NOMO-1 (cell line): ENCODE results near the gene PRLH.
"Not testable (repeated sequence)": the region's sequence is repeated elsewhere in the genome, so short reads cannot be mapped to it uniquely, and the experiment has no call there.

Experiments
- DNase-seq, 2 experiments: peaks; one replicate each; lab custom pipeline; 2025; ENCODE audit not compliant: unreplicated experiment in 2 of 2; lab: John Stamatoyannopoulos, UW

Gene PRLH

DNA sequence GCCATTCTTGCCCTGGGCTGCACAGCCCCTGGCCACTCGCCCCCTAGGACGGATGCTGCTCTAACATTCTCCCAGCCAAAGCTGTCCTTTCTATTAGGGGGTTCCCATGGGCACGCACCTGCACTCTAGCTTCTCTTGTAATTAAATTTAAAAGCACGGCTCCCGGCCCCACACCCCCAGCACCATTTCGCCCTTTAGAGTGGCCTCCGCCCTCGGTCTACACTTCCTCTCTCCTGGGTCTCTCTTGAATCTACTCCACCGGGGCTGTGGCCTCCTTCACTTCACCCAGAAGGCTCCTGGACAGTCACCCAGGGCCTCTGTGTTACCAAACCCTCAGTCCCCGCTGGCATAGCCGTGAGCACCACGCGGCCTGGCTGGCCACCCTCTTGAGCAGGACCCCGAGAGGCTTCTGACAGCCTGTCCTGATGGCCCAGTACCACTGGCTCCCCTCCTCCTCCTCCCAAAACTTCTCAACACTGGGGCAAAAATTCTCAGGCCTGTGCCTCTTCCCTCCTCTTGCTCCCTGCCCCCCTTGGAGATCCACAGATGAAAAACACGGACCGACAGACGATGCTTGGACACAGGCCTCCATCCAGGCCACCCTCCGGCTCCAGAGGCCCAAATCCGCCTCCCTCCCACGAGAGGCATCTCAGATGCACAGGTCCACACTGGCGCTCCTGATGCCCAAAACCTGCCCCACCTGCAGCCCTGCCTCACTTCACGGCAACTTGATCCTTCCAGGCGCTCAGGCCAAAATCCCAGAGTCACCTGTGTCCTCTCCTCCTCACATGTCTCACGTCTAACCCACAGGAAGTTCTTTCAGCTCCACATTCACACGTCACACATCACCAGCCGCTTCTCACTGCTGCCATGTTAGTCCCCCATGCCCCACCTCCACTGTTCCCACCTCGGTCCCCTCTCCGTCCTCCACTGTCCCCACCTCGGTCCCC lies 31.1 kb downstream of the PRLH start:
- no peak for DNase-seq

- no peak for DNase-seq
Measured at GRCh38 chr2:237598468-237599208, 32.3 kb downstream of the PRLH start.

DNA sequence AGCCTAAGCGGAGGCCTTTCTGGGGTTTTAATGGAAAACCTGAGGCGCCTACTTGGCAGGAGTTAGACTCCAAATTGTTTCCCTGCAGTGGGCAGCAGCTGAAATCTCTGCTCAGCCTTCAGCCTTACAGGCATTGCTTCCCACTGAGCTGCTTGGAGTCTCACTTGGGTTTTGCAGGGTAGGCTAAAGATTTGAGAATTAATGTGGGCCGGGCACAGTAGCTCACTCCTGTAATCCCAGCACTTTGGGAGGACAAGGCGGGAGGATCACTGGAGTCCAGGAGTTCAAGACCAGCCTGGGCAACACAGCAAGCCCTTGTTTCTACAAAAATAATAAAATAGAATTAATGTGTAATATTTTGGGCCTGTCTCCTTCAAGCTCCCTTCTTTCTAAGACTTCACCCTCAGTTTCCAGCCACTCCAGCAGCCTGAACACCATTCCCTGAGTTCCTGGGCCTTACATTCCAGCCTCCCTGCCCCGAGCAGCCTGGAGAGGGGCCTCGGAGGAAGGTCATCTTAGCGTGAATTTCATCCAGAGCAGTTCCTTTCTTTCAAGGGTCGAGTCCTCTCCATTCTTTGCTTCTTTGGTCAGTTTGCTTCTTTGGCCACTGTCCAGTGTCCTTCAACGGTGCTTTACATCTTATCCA lies 33.2 kb downstream of the PRLH start:
- no peak for DNase-seq

GRCh38 chr2:237600205-237600846 lies 34.0 kb downstream of the PRLH start:
- DNase-seq = peak; percentile 63 to 74

GRCh38 chr2:237601453-237602116 lies 35.2 kb downstream of the PRLH start:
- no peak for DNase-seq

DNA sequence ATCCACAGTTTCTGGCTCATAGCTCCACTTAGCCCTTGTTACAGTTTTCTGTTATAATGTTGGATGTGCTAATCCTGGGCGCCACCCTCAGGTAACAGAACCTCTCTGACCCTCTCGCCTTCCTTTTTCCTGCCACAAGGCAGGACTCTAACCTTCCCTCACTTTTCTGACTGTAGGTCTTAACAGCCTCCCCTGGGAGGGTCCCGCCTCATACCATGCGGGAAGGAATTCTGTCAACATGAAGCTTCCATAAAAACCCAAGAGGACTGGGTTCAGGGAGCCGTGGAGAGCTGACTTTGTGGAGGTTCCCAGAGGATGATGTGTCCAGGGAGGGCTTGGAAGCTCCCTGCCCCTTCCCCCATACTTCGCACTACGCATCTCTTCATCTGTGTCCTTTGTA lies 36.0 kb downstream of the PRLH start:
- no peak for DNase-seq

DNA sequence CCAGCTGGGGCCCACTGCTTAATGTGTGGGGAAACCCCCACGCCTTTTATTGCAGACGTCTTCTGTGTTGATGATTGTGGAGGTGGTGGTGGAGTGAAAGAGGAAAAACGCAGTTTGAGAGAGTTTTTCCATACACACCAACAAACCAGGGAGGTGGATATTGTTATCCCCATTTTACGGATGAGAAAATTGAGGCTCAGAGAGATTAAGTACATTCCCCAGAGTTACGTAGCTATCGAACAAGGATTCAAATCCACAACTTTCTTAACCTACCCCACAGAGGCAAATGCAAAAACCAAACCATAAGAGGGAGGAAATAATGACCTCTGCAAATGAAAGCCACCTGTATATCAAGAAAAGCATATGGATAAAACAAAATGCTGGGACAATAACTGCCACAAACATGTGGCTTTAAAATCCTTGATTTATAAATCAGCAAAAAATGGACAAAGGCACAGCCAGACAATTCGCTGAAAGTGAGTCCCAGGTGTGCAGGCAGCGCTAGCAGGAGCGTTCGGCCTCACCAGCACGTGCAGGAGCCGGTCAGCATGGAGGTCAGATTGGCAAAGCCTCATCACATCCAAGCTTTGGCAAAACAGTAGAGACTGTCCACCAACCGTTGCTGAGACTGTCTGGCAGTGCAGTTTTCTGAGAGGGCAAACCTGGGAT lies 36.8 kb downstream of the PRLH start:
- DNase-seq = no peak

GRCh38 chr2:237603718-237604362 lies 37.5 kb downstream of the PRLH start:
- peak; percentile 36 to 75 for DNase-seq

DNA sequence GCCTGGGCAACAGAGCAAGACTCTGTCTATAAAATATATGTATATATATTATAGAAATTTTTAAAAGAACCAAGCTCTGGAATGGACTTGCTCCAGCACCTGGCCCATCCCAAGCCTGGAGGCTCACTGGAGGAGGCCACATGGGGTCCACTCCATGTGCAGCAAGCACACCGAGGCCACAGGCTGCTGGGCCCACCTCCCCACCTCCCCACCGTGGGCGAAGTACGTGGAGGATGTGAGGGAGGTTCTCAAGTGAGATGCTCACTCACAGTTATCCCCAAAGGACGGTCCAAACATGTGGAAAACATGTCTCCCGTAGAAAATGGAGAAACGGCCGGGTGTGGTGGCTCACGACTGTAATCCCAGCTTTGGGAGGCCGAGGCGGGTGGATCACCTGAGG lies 38.0 kb downstream of the PRLH start:
- no peak for DNase-seq

DNA sequence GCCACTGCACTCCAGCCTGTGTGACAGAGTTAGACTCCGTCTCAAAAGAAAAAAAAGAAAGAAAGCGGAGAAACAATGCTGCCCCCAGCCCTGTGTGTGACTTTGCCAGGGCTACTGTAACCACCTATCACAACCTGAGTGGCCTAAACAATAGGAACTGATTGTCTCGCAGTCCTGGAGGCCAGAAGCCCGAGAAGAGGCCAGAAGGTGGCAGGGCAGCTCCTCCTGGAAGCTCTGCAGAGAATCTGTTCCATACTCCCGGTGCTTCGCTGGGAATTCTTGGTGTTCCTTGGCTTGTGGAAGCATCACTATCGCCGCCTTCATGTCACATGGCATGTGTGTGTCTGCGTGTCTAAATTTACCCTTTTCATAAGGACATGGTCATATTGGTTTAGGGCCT lies 38.6 kb downstream of the PRLH start:
- no peak for DNase-seq

- DNase-seq = not testable (repeated sequence)
Measured at GRCh38 chr2:237606522-237606921, 40.1 kb downstream of the PRLH start.

GRCh38 chr2:237612527-237613357 lies 46.4 kb downstream of the PRLH start:
- no peak for DNase-seq

- DNase-seq = no peak
Measured at GRCh38 chr2:237613679-237614078, 47.3 kb downstream of the PRLH start.

DNA sequence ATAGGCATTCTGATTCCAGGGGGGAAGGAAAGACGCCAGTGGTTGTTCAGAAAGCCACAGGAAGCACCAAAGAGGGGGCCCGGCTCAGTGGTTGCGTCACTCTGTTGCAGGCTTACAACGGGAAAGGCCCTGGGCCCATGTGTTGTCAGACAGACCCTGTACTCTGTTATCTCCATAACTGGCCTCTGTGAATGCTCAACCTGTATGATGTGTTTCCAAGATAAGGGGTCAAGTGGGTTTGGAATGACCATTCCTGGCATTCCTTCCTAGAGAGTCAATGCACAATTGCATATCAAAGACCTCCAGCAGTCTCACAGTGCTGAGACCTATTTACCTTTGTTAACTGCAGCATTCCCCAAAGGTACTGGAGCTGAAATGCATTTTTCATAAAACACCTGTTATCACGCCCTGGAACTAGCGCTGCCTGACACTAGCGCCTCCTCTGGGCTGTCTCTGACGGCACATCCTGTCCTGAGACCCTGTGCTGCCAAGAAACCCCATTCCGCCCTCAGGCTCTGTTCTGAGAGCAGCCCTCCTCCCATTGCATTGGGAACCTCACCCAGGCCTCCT lies 47.9 kb downstream of the PRLH start:
- peak; percentile 45 to 75 for DNase-seq

- DNase-seq = no peak
Measured at GRCh38 chr2:237615631-237616249, 49.4 kb downstream of the PRLH start.

DNA sequence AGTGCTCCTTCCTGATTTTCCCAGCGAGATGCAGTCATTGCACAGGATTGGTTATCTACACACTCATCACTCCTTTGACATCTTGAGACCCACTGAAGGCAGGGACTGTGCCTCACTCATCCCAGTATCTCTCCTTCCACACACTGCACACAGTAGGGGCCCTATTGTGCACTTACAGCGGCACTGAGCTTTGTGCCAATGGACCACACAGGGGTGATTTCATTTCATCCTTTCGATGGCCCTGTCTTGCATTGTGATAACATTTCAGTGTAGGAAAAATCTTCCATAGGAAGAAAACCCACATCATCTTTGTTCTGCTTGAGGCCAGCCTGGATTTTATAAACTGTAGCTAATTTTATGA lies 50.0 kb downstream of the PRLH start:
- DNase-seq = no peak
